Measurements from ENCODE around the gene DNAJB5. TPM values are rescaled to one million over a fixed set of nuclear protein-coding genes. Genes with fewer than 3 reads are reported as not detected.
A peak's percentile ranks its signal among the peaks of the same experiment; 100 is the strongest.
"Not testable (repeated sequence)": the region's sequence is repeated elsewhere in the genome, so short reads cannot be mapped to it uniquely, and the experiment has no call there.

DNAJB5 gene
- total RNA-seq (2014; rRNA removed; shearing (Covaris generic)): 7.1 and 9.5 TPM in 2 replicates
- 7.1 and 8.5 TPM in 2 replicates for polyA plus RNA-seq (2015; cell fraction: cytosol; rRNA removed)
- 4.6 and 6.7 TPM in 2 replicates for polyA plus RNA-seq (2015; cell fraction: nucleus; rRNA removed)

DNA sequence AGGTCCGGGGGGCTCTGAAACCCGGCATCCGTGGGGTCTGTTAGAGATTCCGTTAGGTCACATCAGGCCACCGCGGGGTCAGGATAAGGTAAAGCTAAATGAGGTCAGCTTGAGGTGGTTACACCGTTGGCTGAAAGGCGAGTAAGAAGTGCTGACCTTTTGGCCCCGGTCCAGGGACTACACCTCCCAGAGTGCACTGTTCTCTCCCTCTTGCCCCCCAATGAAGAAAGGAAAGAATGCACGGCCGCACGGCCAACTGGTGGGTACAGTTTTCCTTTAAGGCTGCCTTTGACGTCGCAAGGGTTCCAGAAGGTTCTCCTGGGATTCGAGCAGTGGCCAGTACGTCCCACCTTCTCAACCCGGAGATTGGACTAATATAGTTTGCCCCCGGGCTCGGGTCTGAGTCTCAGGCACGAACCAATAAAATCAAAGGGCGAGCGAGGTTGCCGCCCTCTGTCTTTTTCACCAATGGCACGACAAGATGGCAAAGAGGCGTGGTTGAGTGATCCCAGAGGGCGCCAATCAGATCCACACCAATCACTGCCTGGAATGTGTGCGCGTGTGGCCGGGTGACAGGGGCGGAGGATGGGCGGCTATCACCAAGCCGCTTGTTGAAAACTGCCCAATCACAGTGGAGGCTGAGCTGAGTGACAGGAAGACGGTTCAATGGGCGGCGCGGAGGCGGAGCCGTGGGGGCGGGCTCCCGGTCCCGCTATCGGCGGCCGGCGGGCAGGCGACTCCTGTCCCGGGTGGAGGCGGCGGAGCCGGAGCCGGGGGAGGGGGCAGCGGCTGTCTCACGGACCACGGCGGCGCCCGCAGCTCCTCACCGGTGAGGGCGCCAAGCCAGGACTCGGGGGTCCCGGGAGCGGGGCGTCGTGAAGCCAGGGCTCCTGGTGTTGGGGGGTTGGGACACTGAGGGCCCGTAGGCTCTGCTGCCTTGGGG, at the start of gene DNAJB5:
TSS of gene DNAJB5 (plus strand) at position 743 of the 943 bp plus-strand sequence. CDS start 886 bp downstream, outside the sequence.
- peak; percentile 99 for DNase-seq (ENCODE audit: low read depth)

DNA sequence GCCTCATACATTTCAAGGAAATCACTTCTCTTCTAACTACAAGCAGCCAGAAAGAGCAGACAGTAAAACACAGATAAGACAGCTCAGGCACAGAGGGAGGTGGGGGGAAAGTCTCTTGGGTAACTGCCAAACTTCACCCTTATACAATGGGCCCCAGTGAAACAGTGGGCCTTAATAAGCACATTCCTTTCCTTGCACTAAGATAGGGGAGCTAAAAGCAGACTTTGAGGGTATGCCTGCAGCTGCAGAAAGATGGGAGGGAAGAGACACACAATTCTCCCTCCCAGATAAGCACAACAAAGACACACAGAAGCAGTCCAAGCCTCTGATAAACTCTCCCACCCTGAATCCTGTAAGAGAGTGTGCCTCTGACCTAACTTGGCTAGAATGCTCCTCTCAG, 49.6 kb upstream of the DNAJB5 start:
- DNase-seq (ENCODE audit: low read depth): not testable (repeated sequence)

DNA sequence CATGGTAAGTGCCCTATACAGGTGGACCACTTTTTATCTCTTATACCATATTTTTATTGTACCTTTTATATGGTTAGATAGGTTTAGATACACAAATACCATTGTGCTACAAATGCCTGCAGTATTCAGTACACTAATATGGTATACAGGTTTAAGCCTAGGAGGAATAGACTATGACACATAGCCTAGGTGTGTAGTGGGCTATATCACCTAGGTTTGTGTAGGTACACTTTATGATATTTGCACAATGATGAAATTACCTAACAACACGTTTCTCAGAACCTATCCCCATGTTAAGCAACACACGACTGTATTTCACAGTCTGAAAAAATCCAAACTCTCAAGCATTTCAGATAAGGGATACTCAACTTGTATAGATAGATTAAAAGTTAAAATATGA, 41.1 kb upstream of the DNAJB5 start:
- no peak for DNase-seq (ENCODE audit: low read depth)

DNA sequence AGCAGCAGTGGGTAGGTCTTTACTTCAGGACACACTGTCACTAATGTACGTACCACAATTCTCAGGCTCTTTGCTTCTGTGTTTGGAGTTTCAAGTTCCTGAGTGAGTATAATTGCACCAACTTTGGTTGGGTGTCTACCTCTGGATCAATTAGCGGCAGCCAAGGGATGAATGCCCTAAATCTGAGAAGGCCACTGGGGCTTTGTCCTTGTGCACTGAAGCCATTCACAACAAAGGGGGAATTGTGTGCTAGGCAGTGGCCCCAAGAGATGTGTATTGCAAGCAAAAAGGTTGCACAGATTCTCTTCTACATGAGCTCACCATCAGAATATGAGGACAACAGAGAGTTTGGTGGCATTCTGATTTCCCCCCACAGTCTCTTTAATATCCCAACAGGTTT, 35.3 kb upstream of the DNAJB5 start:
- no peak for DNase-seq (ENCODE audit: low read depth)

DNA sequence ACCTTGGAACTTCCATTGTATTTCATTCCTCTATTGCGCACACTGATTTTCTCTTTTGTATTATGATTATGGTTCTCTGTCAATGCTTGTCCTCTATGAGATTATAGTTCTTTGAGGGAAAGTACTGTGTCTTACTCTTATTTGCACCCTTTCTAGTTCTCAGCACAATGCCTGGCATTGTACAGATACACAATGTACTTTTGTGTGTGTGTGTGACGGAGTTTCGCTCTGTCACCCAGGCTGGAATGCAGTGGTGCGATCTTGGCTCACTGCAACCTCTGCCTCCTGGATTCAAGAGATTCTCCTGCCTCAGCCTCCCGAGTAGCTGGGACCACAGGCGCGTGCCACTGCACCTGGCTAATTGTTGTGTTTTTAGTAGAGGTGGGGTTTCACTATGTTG, 33.5 kb upstream of the DNAJB5 start:
- not testable (repeated sequence) for DNase-seq (ENCODE audit: low read depth)

DNA sequence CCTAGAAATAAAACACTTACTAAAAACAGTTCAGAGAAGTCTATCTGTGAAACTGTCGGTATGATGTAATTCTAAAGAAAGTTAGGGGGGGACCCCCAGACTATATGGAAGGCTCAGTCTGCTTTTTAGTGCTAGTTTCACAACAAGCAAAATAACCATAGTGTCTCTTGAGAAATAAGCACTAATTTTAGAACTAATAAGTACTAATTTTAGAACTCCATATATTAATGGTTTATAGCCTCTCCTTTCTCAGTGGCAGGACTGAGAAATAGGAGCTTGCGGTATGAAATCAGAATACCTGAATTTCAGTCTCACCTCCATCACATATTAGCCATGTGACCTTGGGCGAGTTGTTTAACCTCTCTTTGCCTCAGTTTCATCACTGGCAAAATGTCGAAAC, 32.9 kb upstream of the DNAJB5 start:
- DNase-seq (ENCODE audit: low read depth): no peak

DNA sequence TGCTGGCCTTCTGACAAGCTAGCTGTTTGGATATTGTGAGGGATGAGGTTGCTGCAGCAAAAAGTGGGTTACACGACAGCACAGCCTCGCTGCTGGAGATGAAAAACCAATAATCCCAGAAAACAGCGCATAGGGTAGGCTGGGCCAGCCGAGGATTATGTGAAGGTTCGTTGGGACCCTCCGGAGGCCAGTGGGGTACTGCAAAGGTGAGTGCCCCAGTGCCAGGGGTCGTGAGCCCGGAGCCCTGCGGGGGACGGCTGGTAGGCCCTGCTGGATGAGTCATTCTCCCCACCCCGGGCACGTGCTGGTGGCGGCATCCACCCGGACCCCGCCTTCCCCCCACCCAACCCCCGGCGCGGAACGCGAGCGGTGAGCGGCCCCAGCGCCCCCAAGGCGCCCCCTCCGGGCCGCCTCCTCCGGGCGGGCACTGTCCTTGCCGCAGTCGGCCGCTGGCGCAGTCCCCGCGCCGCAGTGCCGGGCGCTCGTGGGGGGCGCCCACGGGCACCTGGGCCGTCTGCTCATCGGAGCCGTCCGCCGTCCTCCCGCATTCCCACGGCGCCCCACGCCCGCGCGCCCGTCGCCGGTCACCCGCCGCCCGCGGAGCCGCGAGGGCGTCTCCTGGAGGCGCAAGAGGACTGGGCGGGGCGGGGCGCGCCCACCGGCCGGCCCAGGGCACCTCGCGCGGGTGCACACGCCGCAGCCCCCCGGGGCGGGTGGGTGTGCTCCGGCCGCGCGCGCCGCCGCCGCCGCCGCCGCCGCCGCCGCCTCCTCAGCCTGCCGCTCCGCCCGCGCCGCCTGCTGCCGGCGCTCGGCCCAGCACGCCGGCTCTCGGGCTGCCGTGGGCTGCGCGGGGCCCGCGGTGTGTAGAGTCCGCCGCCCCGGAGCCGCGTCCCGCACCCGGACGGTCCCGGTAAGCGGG, 31.8 kb upstream of the DNAJB5 start, which contains the start of gene PHF24:
TSS of gene PHF24 (plus strand) at position 794 of the 919 bp plus-strand sequence. CDS start 13,014 bp downstream, outside the sequence.
- no peak for DNase-seq (ENCODE audit: low read depth)

DNA sequence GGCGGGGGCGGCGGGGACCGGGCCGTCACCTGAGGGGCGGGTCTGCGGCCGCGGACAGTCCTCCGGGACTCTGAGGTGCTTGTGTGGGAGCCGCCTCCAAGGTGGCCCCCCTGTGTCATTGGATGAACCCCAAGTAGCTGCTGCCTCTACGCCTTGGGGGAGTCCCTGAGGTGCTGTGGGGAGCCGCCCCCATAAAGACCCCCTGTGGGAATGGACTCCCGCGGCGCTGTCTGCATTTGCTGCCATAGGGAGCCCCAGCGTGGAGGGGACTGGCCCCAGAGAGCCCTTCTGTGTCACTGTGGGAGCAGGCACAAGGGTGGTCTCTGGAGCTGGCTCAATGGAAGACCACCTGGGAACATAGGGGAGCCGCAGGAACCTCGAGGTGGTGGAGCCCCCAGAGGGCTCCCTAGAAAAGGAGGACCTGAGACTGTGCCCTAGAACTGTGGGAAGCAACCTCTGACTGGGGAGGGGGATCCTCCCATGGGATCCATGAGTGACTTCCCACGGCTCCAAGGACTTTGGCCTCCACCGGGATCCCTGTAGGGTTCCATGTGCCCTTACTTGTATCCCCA, 31.0 kb upstream of the DNAJB5 start:
- no peak for DNase-seq (ENCODE audit: low read depth)

DNA sequence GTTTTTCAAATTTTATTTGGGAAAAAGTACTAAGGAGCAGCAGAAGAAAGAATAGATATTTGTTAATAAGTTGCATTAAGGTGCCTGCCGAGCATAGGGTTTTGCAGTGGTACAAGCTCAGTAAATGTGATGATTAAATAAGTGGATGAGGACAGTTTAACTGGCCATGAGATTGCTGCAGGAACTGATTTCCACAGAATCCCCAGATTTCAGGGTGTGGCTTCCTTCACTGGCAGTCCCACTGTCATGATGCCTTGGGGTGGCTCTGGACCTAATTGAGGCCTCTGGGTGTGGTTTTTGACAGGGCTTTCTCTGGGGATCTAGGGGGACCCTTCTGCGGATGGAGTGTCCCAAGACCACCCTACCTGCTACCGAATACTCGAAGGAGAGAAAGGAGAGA, 30.1 kb upstream of the DNAJB5 start:
- no peak for DNase-seq (ENCODE audit: low read depth)

DNA sequence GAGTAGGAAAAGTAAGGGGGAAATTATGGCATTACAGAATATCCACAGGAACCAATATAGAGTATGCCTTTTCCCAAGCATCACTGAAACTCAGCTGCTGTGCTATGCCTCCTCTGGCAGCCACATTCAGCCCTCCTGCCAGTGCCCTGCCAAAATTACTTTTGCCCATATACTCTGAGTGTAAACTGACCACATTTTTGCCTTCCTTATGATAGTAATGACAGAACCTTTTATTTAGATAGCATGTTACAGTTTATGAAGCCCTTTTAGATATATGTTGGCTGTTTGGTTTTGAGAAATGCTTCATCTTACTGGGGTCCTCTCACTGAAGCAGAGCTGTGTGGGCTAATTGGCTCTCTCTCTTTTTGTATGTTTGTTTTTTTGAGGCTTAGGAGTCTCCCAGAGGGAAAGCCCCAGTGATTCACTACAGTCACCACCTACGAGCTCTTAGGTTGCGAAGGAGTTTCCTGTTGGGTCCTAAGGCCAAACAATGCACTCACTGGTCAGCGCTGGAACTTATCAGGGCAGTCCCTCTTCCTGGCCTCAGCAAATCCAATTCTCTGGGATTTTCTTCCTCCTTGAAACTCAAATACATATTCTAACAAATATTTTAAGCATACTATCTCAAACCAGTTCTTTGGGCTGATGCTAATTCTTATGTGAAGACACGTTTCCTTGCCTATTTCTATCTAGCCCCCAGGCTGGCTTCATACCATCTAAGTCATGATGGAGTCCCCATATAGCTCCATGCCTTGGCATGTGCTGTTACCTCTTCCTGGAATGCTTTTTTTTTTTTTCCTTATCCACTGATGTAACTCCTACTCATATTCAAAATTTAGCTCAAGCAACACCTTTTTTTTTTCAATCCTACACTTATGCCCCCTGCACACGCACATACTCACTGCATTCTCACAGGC, 27.7 kb upstream of the DNAJB5 start:
- peak; percentile 54 for DNase-seq (ENCODE audit: low read depth)

DNA sequence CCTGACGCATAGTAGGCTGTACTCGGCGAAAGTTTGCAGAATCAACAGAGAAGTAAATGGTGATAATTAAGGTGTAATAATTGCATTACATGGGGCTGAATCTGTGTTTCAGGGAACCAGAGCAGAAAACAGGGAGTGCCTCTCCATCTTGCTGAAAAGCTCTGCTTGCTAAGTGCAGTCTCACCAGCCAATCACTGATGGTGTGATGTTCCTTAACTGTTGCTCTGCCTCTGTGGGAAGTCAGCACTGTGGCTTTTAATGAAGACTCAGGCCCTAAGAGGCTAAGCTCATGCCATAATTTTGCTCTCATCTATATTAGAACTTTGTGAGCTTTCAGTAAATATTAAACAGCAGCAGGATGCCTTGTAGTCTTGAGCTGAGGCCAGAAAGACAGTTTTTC, 27.0 kb upstream of the DNAJB5 start:
- DNase-seq (ENCODE audit: low read depth): no peak

DNA sequence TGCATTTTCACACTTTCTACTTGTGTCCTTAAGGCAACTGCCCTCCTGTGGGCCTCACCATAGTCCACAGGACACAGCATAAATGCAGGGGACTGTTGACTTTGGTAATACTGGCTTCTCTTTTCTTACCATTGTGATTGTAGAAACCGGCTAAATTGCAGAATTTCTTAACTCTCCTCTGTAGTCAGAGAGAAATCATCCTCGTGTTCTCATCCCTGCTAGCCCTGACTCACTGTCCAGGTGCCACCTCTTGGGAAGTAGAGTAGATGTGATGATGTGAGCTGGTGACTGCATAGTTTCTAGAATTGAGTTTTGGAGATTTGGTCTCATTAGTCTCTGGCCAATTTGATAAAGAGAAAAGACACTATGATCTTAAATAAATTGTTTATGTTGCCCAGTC, 26.0 kb upstream of the DNAJB5 start:
- DNase-seq (ENCODE audit: low read depth): no peak

DNA sequence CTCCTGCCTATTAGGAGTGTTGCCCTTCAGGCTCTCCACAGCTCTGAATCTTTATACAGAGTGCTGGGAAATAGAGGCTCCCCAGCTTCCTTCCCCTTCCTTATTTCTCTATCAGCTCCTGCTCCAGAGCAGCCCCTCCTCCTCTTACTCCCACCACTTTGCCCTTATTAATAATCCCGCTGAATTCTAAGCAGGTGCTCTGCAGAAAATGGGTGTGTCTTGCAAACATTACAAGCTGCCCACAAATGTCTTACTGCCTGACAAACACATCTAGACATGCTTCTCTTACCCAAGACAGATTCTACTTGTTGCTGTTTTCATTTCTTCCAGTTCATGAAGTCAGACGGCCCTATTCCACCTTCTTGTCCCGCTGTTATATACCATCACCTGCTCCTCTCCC, 25.1 kb upstream of the DNAJB5 start:
- DNase-seq (ENCODE audit: low read depth): no peak

DNA sequence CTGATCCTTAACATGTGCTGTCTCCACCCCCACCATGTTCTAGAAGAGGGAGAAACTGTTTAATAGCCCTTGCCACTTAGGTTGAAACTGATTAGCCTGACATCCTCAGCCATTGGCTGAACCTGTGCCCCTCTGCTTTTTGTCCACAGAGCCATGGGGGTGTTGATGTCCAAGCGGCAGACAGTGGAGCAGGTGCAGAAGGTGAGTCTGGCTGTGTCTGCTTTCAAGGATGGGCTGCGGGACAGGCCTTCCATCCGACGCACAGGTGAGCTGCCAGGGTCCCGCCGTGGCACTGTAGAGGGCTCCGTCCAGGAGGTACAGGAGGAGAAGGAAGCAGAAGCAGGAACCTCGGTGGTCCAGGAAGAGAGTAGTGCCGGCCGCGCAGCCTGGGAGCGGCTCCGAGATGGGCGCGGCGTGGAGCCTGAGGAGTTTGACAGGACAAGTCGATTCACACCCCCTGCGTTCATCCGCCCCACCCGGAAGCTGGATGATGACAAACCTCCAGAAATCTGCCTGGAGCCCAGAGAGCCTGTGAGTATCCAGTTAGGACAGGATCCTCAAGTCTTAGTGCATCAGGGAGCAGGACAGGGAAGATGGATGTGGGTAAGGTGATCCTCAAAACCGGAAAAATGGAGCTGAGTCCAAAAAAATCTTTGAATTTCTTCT, 18.3 kb upstream of the DNAJB5 start:
- no peak for DNase-seq (ENCODE audit: low read depth)

DNA sequence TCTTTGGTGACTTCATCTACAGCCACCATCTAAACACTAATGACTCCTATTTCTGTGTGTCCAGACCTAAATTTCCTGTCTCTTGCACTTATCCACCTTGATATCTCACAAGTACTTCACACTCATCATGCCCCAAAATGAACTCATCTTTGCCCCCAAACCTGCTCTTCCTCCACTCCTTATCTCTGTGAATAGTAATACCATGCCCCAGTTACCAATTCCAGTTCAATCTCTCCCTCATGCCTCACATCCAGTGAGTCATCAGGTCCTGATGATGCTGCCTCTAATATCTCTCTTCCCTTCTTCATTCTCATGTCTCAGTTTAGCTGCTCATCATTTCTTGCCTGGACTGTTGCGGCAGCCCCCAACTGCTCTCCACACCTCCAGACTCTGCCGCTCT, 14.9 kb upstream of the DNAJB5 start:
- no peak for DNase-seq (ENCODE audit: low read depth)

DNA sequence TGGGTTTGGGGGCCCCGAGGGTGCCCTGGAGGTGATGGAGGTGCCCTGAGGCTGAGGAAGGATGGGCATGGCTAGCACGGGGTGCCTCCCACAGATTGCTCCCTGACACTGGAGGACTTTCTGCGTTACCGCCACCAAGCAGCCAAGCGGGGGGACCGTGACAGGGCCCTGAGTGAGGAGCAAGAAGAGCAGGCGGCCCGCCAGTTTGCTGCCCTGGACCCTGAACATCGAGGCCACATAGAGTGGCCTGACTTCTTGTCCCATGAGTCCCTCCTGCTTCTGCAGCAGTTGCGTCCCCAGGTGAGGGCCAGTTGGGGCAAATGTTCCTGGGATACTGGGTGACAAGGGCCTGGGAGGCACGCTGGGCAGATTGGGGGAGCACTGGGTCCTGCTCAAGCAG, 13.1 kb upstream of the DNAJB5 start:
- no peak for DNase-seq (ENCODE audit: low read depth)

DNA sequence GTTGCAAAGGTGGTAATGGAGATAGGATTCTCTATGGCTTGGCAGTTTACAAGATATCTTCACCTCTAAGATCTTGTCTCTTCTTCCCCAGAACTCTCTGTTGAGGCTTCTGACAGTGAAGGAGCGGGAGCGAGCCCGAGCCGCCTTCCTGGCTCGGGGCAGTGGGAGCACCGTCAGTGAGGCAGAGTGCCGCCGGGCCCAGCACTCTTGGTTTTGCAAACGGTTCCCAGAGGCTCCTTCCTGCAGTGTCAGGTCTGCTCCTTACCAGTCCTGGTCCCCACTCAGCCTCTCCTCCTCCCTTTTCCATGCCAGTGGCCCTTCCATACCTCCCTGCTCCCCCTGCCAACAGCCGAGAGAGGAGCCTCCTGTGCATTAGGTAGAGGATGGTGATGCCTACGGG, 12.6 kb upstream of the DNAJB5 start:
- no peak for DNase-seq (ENCODE audit: low read depth)

DNA sequence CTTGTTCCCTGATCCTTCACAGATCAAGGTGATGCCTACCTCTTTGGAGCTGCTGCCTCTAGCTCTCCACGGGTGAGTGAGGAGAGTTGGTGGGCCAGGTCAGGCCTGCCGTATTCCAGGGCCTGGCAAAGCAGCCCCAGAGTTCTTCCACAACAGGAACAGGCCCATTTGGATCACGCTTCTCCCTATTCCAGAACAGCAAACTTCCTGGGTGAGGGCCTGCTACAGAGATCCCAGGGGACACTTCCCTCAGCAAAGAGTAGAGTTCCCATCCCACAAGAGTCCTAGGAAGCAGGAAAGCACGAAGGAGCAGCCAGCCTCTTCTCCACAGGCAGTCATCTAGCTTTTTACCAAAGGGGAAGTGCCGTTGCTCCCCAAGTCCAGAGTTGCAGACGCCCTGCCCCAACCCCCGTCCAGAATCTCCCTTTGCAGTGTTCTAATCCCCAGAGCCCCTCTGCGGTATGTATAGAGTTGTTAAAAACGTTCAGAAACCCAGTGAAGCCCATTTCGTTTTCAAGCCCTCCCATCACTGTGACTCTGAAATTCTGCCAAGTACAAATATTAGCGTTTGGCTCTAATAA, 9.3 kb upstream of the DNAJB5 start:
- no peak for DNase-seq (ENCODE audit: low read depth)

DNA sequence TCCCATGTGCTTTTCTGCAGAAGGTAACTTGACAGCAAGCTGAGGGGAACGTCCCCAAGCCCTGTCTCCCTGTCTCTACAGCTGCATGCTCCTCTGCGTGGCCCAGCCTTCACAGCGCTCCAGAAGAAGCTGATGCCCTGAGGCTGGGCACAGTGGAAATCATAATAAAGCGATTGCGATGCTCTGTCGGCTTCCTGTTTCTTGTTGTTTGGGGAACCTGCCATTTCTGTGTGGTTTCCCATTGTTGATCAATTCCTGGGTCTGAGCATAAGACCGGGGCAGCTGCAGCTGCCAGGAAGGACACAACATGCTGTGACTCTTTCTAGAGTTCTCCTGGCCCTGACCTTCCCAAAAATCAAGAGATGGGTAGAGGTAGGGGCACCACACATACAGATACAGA, 7.2 kb upstream of the DNAJB5 start:
- DNase-seq (ENCODE audit: low read depth): no peak
